C4-2B (cell line): ENCODE measurements around the gene HADH.

ENCODE experiments used
- H3K27ac ChIP-seq: fragments of 450-650 bp; 2 replicates; pipeline ENCODE4 v1.5.1; 2017
- ZFX ChIP-seq: fragments of 450-650 bp; IDR thresholded peaks from 2 replicates; pipeline ENCODE4 v1.6.1; 2017
- TF ChIP-seq, protein P1 (sequence below): fragments of 450-650 bp; conservative IDR thresholded peaks from 2 replicates; pipeline ENCODE4 v1.5.1; 2017; ENCODE audit warnings: mild to moderate bottlenecking

HADH gene

DNA sequence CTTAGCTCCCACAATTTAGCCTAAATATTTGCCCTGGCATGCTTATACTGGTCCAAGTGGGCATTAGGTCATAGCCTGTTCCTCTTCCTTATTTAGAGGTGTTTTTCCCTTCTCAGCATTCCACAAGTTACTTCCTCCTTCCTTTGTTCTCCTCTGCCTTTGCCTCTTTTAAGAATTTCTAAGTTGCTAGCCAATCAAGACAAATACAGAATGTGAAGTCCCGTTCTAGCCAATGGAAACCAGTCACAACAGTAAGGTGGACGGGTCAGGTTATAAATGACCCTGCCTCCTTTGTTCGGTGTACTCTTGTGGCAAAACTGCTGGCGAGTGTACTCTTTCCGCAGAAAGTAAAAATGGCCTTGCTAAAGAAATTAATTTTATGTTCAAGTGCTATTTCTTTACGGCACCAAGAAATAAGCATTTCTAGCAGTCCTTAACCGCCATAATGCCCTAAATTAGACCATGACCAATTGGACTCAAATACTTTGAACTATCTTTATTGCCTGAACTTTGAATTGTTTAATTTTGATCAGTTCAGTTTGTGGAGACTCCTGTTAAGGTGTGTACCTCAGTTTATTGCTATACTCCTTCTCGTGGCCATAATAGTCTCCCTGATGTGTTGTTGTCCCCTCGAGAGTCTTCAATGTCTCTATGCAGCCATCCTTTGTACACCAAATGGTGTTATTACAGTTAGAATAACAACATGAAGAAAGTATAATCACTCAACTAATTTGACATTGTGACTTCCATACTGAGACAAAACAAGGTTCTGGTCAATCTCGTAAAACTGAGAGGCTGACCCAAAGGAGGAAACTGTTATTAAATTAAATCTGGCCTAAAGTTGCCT lies 1.6 kb upstream of the HADH start:
- H3K27ac ChIP-seq: peak overlapping the region; percentile 94; the same call in 1 of the 2 replicates

DNA sequence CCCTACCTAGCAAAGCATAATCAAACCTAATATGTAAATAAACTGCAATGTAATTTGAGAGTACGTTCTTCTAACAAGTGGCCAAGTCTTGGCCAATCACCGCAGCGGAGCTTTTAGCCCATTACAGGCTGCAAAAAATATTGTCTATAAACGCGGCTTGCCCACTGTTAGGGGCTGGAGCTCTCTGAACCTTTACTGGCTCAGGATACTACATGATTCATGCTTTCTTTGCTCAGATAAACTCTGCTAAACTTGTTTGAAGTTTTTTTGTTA lies 990 bp upstream of the HADH start:
- peak overlapping the region; percentile 94; the same call in 1 of the 2 replicates for H3K27ac ChIP-seq
- TF ChIP-seq ZFX: no peak
- TF ChIP-seq, protein P1, sequence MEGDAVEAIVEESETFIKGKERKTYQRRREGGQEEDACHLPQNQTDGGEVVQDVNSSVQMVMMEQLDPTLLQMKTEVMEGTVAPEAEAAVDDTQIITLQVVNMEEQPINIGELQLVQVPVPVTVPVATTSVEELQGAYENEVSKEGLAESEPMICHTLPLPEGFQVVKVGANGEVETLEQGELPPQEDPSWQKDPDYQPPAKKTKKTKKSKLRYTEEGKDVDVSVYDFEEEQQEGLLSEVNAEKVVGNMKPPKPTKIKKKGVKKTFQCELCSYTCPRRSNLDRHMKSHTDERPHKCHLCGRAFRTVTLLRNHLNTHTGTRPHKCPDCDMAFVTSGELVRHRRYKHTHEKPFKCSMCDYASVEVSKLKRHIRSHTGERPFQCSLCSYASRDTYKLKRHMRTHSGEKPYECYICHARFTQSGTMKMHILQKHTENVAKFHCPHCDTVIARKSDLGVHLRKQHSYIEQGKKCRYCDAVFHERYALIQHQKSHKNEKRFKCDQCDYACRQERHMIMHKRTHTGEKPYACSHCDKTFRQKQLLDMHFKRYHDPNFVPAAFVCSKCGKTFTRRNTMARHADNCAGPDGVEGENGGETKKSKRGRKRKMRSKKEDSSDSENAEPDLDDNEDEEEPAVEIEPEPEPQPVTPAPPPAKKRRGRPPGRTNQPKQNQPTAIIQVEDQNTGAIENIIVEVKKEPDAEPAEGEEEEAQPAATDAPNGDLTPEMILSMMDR: no peak

More for the DNA sequence above, 1.6 kb upstream of the HADH start:
- TF ChIP-seq ZFX: no peak

DNA sequence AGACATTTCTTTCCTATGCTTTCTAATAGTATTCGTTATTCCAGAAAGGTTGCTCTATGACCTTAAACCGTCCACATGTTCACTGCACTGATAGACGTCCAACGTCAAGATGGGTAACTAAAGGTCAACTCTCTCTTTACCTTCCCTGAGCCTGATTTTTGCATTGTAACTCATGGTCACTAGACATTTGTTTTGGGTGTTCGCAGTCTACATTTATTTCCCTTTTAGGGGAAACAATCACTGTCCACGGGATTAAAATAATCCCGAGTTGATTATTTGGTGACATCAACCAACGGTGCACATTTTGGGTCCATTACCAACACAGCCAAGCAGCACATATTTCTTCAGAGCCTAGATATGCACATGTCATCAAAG lies 540 bp upstream of the HADH start:
- TF ChIP-seq, protein P1: no peak
- TF ChIP-seq ZFX: no peak
- peak overlapping the region; percentile 94 for H3K27ac ChIP-seq

DNA sequence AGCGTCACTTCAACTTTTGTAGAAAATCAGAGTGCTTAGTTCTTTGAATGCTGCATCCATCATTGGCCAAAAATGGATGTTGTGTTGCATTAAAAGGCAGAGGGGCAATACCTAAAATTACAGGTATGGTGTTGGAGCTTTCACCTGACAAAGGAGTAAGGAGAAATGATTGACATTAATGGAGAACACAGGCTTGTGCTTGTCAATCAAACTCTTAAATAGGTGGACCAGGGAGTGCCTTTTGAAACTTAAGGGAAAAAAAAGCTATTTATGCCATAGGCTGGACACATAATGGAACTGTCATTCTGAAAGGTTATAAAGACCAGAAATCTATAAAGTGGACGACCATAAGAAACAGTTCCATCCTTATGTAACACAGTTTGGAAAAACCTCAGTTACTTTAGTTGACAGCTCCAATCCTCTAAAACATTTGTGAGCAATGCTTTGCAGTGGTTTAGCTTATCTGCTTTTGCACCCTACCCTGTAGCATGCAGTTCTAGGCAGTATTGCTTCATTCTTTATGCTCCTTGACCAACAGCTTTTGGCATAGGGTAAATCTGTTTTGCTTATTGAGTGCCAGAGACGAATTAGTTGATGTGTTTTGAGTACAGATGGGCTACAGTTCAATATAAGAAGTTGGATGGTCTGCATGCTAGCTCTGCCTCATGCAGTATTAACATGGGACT lies 2.4 kb downstream of the HADH start:
- no peak for TF ChIP-seq ZFX
- TF ChIP-seq, protein P1: no peak
- no peak overlapping the region for H3K27ac ChIP-seq

DNA sequence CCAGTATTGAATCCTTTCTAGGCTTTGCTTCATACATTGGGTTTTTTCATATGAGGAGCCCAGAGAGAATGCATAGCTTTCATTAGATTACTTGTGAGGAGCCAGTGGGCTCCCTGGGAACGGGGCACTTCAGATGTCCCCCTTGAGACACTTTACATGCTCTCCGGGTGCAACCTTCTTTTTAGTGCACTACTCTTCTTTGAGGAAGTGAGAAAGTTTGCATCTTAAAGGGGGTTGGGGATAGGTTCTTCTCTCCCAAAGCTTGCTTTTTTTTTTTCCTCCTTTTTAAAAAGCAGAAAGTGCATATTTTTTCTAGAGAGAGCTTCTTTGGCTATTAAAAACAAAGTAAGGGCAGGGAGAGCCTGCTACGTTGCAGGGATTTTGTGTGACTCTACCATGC lies 4.3 kb downstream of the HADH start:
- TF ChIP-seq, protein P1: no peak
- no peak for TF ChIP-seq ZFX
- H3K27ac ChIP-seq: no peak overlapping the region

DNA sequence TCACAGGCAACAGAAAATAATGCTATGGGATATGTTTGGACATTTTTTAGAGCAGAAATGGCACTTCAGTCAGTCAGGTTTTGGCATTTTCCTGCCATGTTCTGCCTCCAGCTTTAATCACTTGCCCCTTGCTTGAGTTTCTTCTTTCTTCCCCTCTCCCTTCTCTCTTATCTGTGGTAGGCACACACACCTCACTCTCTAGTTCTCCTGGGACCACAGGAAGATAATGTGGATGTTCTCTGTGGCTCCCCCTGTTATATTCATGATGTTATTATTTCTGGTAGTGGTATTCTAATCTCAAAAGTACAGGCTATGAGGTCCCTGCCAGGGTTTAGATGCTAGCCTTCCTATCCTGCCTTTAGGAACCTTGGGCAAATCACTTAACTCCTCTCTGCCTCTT lies 5.2 kb downstream of the HADH start:
- H3K27ac ChIP-seq: no peak overlapping the region
- TF ChIP-seq ZFX: no peak
- TF ChIP-seq, protein P1: no peak

DNA sequence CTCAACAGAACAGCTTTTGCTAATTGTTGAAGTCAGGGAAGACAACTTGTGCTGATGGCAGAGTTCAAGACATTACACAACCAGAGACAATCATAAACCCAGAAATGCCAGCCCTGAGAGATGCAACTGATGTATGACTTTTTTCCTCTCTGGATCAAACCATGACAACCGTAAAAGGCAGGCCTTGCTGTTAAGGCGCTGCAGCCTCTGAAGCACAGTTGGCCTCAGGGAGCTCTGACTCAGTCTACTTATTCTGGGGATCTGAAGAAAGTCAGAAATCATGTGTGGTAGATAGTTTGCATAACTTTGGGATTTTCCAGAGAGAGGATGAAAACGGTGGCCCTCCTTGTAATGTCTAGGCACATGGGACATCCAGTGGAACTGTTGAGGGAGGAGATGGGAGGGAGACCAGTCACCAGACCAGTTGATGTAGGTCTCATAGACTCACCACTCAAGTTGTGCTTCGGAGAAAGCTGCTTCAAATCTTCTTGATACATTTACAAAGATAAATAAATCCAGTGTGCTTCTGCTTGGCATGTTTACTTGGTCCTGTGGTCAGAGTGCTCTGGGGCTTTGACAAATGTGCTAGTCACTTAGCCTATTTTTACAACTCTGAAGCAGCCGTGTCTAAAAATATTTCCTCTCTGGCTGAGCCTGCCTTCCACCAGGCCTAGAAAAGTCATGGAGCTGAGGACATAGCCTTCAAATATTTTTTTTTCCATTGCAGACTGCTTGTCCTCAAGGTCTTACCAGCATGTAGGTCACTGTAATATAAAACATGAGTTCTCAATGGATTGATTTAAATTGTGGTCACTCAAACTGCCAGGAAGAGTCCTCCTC lies 7.5 kb downstream of the HADH start:
- TF ChIP-seq ZFX: no peak
- TF ChIP-seq, protein P1: no peak
- no peak overlapping the region for H3K27ac ChIP-seq
